NCI-H2196 treated with DMSO at 0.1 percent for 48 hours (cell line): Measurements from ENCODE around the gene IRF8.
"Not testable (repeated sequence)": the region's sequence is repeated elsewhere in the genome, so short reads cannot be mapped to it uniquely, and the experiment has no call there.

ENCODE experiments used
- DNase-seq: peaks from one replicate; lab custom pipeline; 2025; ENCODE audit not compliant: unreplicated experiment; lab: John Stamatoyannopoulos, UW

Gene IRF8

DNA sequence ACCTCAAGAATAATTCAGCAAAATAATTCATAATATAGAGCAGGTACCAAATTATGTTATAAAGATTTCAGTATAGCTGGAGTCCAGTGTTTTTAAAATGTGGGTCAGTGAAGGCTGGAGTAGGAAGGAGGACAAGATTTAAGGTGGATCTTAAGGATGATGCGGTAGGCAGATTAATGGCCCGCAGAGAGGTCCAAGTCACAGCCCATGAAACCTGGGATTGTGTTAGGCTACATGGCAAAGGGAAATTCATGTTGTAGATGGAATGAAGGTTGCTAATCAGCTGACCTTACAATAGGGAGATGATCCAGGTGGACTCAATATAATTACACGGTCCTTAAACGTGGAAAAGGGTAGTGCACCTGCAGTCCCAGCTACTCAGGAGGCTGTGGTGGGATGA is 6.2 kb upstream of the IRF8 start:
- DNase-seq: no peak

DNA sequence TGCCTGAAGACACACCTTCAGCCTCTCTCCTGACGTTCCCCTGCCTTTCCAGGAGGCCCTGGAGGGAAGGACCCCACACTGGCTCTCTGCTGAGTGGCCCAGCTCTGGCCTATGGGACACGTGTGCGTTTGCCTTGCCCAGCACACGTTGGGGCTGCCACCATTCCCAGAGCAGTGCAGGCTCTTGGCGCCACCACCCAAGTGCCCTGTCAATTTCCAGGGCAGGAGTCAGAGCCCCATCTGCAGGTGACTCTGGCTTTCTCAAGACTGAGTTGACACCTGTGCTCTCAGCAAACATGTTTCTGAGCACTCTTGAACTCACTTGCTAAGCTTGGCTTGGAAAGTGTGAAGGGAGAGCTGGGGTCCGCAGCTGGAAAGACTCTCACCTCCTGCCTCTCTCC is 4.7 kb upstream of the IRF8 start:
- DNase-seq: no peak

DNA sequence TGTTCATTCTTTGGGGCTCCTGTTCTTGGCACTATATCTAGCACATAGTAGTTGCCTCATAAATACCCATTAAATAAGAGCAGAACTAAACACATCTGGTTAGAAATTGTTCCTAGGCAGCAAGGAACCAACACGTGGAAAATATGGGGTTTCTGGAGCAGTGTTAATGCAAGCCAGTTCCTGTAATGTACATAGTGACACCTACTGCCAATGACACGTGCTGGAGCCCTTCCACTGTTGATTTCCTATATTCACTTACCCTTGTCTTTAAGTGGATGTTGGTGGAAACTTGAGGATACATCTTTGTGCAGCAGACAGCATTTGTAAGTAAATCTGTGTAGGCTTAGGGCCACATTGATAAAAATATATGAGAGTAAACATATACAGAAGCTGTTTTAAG is 1.6 kb upstream of the IRF8 start:
- DNase-seq: no peak

DNA sequence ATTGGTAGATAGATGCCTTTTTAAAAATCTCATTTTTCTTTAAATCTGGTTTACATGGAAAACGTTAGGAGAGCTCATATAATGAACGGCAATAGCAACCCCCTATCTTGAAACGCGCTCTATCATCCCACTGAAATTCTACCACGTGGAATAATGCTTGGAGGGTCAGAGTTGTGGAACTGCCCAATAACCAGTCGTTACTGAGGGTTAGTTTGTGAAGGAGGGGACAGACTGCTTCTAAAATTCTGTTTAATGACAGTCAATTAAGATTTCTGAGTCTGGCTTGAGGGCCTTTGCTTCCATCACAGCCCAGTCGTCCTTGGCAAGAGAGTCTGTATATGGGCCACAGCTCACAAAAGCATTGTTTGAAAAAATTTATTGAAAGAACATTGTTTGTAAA is 482 bp downstream of the IRF8 start:
- DNase-seq: no peak

DNA sequence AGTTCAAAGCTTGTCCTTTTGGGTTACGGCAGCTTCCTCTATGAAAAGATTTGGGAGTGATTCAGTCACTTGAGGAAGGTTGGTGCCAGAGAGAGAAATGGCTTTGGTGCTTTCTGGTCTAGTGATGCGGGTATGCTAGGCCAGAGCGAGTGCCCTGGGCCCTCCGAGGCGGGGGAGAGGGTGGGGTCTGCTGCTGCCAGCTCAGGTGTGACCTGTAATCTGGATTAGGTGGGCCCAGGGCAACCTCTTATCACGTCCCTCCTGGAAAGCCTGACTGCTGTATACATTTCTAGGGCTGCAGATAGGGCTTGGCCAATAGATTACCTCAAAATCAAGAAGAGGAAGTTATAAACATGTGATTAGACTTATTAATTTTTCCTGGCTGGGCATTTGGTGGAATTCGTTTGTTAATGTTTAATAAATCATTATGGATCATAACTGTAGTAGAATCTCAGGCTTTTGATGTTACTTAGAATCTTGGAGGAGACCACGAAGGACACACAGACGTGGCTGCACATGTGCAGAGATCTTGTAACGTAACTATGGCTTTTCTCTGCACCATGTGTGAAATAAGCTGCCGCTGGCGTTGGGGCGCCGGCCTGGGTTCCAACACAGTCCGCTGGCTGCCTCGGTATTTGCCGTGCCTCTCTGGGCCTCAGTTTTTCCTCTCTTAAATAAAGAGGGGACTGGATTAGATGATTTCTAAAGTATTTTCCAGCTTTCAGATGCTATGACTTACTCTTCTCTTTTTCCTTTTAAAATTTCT is 1.2 kb downstream of the IRF8 start:
- DNase-seq: no peak

DNA sequence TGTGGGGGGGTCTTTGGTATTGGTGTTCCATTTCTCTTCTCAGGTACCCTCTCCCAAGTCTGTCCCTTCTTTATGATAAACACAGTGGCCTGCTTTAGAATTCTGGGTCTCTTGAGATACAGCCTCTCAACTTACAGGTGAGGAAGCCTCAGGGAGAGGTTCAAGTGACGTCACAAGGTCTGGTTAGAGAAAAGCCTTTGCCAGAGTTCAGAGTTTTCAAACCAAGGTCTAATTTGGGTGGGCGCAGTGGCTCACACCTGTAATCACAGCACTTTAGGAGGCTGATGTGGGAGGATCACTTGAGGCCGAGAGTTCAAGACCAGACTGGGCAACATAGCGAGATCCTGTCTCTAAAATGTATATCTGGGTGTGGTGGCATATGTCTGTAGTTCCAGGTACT is 2.1 kb downstream of the IRF8 start:
- DNase-seq: no peak

DNA sequence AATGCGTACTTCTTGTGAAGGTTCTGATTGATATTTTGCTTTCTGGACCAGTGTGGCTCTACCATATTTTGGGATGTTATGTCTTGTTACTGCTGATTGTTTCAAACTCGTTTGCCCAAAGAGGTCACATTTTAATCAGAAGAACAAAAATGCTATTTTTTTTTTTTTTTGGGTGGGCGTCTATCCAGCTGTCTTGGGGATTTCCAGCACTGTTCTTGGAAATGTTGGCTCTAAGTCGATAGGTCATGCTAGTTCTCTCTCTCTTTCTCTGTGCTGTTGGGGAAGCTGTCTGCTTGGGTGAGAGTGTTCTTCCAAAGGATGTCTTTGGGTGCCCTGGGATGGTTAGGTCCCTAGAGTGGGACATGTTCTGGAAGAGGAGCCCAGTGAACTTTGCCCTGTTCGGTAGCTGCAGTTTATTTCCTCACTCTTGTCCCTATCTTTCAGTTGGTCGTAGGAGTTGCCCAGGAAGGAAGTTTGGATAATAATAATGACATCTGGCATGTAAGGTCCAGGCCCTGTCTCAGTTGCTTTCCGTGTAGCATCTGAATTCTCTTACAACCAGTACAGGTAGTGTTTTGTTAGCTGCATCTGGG is 2.9 kb downstream of the IRF8 start:
- DNase-seq: no peak

DNA sequence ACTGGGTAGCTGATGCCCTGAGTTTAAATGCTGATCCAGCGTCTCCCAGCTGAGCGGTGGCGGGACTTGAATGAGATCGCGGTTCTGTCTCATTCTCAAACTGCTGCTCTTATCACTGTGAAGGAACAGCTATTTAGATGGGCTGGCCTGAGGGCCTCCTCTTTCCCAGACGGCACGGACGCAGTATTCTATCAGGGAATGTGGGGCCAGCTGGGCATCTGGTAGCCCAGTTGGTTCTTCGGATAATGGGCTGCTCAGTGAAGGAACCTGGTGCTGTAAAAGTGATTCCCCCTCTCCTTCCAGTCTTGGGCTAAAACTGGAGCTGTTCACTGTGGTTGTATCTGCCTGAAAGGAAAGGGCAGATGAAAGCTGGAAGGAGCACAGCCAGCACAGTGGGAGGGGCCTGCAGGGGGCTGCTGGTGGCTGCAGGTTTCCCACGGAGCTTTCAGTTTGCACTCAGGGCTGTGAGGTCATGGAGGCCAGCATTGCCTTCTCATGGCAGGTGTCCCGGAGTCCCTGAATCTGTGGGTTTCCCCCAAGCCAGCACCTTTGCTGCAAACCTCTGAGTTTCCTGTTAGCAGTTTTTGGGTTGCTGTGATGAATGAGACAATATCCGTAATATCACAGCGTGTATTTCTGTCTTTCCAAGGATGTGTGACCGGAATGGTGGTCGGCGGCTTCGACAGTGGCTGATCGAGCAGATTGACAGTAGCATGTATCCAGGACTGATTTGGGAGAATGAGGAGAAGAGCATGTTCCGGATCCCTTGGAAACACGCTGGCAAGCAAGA is 3.6 kb downstream of the IRF8 start:
- no peak for DNase-seq

DNA sequence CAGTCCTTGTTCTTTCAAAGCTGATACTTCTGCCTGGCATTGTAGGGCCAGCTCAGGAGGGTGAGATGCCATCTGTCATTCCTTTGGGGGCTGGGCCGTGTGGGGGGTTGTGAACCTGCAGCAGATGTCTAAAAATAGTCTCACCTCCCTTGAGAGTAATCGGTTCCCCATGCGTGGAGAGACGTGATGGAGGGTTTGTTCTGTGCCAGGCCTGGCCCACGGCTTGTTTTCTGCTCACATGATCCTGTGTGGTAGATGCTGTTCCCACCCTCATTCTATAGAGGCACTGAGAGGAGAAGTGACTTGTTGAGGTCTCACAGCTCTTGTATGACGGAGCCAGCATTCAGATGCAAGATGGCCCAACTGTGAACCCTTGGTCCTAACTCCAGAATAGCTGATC is 4.6 kb downstream of the IRF8 start:
- DNase-seq: no peak

DNA sequence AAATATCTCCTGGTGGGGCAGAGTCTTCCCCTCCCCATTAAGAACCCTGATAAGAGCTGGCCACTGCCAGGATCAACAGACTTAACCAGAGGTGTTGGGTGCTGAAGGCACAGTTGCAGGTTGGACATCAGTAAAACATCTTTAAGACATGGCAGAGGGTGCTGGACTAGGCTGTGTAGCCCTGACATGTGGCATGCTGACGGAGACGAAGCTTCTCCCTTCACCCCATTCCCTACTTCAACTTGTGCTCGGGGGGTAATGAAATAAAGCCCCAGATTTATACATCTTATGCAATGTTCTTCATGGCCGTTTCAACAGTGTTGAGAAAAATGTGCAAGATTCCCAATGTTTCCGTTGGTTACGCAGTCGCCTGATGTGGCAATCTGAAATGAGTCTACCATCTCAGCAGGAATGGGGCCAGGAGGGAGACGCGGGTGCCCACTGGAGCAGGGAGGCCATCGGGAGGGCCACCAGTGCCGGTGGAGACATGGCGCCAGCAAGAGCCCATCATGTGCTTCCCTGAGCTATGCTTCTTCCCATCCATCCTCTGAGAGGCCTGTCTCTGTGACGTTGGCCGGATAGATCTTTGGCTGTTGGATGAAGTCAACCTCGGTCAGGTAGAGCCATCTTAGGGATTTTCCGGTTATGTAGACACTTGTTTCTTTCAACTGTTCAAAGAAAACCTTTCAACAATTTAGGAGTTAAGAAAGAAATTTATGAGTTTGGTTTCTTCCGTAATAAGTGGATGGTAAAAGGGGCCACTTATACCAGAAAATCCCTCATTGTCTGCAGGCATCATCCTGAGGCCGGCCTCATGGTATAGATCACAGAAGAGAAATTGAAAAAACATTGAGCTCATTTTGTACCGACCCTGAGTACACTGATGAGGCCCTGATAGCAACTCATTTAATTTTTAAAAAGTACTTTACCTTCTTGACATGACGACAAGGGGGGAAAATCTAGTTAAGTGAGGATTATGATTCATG is 6.4 kb downstream of the IRF8 start:
- DNase-seq: no peak

DNA sequence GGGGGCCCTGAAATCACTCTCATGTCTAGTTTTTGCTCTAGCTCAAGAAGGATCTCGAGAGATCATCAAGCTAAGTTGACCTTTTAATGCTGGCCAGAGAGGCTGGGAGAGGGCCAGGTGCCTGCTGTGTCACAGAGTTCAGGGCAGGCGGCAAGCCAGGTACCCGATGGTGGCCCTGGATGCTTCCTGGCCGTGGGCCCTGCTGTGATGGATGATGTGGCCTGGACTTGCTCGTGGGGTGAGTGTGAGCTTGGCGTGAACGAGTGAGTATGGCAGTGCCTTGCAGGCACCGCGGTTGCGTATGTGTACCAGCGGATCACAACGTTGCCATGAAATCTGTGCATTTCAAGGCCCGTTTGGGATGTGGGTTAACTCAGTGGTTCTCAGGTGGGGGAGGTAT is 7.4 kb downstream of the IRF8 start:
- DNase-seq: no peak

DNA sequence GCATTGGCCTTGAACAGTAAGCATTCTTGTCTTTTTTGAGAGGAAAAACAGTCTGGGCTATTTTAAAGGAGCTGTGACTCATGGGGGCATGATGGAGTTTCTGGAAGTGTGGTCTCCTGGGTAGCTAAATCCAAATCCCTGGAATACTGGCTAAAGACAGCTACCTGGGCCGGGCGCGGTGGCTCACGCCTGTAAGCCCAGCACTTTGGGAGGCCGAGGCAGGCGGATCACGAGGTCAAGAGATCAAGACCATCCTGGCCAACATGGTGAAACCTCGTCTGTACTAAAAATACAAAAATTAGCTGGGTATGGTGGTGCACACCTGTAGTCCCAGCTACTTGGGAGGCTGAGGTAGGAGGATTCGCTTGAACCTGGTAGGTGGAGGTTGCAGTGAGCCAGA is 8.3 kb downstream of the IRF8 start:
- not testable (repeated sequence) for DNase-seq

DNA sequence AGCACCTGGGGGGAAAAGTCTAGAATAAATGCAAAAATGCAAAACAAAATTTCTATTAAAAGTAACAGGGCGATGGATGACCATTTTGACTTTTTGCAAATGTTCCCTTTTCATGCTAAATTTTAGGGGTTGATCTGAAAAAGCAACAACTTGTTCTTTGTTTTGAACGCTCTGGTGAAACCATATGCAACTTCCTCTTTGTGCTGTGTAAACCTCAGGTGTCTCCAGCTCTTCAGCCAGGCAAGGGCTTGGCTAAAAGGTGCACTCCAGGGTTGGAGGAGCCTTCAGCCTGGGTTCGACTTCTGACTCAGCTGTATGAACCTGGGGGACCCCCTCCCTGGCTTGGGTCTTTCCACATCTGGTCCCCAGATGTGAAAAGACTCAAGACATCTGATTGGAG is 9.5 kb downstream of the IRF8 start:
- no peak for DNase-seq

DNA sequence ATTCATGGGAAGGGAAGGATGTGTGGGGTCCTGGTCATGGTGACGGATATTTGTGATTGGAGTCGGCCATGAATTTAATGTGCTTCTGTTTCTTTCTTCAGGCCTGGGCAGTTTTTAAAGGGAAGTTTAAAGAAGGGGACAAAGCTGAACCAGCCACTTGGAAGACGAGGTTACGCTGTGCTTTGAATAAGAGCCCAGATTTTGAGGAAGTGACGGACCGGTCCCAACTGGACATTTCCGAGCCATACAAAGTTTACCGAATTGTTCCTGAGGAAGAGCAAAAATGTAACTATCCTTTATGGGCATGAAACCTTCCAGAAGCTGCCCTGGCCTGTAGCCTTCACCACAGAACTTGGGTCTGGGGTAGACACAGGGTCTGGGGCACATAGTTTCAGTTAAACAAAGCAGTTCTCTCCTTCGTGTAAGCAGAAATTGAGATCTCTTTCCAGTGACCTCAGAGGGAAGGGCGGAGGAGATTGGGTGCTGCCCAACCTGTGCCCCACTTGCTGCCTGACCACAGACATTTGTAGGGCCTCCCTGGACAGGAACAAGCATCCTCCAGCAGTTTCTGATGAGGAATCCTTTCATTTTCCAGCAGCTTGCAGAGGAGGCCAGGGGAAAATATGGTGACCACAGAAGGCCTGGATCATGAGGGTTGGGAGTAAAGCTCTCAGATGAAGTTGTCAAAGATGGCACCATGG is 10.1 kb downstream of the IRF8 start:
- no peak for DNase-seq

DNA sequence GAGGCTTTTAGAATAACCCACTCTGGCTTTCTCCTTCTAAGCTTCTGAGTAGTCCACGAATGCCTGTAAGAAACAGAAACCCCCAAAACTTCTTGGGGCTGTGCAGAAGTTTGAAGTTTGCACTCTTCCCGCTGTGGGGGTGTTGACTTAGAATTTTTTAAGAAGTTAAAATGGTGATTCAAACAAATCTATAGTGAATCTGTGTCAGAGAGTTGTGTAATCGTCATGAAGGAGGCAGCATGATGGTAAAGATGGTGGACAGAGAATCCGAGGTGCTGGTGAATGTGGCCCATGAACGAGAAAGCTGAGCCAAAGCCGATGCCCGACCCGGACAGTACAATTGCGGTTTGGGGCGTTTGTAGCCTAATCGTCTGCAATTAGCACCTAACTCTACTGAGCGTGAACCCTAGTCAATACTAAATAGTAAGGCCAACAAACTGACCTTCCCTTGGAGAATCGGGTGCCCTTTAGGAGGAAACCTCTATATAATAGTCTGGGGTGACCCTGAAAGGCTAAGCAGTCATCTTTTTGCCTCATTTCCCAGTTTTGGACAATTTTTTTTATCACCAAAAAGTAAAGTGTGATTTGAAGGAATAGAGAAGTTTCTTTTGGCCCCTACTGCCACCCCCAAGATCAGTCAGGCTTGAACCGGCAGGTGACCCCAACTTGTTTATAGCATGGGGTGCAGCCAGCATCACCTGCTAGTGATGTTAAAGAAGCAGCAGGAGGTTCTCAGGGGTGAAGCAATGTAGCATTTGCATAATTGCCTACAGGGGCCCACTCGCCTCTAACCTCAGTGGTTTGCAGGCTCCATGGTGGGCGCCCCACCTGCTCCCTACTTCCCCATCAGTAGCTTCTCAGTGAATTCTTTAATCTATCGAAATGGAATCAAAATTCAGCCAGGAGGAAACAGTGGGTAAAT is 11.2 kb downstream of the IRF8 start:
- DNase-seq: no peak

DNA sequence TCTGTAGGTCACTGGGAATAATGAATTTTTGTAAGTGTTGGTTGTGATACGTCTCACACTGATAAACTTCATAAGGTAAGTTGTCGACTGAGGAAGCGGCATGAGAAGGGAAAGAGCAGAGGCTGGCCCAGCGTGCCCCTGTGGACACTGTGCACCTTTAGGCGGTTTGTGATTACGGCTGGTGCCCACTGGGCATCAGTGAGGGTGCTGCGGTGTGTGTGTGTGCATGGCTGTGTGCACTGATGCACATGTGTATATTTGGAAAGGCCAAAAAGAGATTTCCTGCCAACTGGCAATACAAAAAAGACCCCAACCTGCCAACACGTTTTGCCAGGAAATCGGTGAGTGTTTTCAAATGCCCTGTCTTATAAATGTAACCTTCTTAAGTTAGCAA is 11.9 kb downstream of the IRF8 start:
- DNase-seq: no peak

DNA sequence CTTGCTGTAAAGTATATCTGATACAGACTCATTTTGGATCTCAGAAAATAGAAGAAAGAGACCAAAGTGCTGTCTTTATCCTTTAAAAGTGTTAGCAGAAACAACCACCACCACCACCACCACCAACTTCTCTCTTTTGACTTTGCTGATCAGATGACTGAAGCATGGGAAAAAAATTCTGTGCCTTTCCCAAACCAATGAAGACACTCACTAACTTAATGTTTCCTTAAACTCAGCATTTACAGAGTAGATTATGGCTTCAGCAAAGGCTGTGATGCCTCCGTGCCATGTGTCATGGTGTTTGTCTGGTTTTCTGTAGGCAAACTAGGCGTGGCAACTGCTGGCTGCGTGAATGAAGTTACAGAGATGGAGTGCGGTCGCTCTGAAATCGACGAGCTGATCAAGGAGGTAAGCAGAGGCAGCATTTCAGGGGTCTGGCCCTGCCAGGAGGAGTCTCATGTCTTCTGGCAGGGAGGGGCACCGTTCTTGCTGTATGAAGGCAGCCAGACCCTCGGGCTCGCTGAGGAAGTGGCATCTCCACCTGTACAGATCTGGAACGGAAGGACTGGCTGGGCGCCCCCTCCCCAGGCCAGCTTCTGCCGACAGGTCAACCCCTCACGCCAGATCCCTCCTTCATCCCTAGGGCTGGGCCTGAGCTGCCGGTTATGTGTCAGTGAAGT is 12.4 kb downstream of the IRF8 start:
- DNase-seq: no peak

DNA sequence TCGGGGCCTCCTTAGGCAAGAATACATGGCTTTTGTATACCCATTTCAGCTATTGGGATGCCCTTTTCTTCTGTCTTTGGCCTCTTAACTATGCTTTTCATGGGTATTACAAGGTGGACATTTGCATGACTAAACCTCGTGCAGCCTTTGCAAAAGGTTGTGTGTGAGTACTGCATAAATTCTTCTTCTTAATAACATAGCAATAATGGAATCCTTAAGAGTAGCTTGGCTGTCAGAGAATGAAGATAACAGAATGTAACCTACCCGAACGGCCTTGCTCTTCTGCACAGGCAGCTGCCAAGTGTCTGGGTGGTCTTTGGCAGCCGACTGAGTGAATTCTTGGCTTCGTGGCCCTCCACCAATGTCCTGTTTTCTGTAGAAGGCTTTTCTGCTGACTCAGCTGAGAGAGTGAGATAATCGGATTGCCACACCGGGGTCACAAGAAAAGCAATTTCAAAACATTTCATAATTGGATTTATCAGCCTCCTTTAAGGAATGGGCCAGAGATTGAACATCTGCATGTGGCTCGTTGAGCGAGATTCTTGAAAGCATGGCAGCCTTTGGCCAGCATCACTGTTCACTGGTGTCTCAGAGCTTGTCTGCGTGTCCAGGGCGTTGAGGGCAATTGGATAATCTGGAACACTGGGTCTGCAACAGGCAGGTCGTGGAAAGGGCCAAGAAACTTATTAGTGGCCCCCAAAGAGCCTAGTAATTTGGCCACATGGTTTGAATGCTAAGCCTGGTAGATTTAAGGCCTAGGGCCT is 13.4 kb downstream of the IRF8 start:
- DNase-seq: no peak
